ENCODE data around the gene SLC2A4RG.

SLC2A4RG gene

DNA sequence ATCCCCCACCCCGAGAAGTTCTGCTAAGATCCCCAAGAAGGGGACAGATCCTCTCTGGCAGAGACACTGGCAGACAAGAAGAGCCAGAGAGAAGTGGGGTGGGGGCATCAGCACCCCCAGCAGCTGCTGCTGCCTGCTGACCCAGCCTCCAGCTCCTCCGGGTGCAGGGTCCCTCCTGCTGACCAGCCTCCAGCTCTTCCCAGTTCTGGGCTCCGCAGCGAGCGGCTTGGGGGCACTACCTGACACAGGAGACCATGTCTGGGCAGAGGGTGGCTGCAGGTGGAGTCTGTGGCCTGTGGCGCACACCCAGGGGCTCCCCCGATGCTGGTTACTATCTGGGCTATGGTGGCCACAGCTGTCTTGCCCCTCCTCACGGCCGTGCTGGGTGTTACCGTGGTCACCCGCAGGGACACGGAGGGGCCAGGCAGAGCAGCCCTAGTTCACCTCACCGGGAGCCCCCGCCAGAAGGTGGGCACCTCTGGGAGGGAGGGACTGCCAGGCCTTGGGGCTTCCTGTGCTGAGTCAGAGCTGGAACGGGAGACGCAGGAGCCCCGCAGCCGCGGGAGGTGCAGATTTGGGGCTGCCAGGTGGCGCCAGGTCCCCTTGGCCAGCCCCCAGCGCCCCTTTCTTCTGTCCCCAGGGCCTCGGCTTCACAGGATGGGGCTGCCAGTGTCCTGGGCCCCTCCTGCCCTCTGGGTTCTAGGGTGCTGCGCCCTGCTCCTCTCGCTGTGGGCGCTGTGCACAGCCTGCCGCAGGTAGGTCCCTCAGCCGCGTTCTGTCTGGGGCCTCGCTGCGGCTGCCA lies 2.5 kb upstream of the SLC2A4RG start:
- no peaks in the 10 kb centered on the region for H3K27me3 ChIP-seq (replicated peaks)
- no peak for DNase-seq
- TF ChIP-seq, protein P1, sequence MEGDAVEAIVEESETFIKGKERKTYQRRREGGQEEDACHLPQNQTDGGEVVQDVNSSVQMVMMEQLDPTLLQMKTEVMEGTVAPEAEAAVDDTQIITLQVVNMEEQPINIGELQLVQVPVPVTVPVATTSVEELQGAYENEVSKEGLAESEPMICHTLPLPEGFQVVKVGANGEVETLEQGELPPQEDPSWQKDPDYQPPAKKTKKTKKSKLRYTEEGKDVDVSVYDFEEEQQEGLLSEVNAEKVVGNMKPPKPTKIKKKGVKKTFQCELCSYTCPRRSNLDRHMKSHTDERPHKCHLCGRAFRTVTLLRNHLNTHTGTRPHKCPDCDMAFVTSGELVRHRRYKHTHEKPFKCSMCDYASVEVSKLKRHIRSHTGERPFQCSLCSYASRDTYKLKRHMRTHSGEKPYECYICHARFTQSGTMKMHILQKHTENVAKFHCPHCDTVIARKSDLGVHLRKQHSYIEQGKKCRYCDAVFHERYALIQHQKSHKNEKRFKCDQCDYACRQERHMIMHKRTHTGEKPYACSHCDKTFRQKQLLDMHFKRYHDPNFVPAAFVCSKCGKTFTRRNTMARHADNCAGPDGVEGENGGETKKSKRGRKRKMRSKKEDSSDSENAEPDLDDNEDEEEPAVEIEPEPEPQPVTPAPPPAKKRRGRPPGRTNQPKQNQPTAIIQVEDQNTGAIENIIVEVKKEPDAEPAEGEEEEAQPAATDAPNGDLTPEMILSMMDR (IDR thresholded peaks at IDR 0.05; ENCODE audit: low read depth, low read length, missing control alignments) = no peak
- H3K27ac ChIP-seq = no peak overlapping the region
- H3K4me3 ChIP-seq (ENCODE audit: low read depth, low read length) = no peak overlapping the region
- H3K36me3 ChIP-seq (replicated peaks) = peaks cover 32% of the 10 kb centered on the region
- in situ Hi-C loops (cut with HindIII; ENCODE audit: low pct_ligation_motif_present, low sequenced_read_pairs) = no loop called here

DNA sequence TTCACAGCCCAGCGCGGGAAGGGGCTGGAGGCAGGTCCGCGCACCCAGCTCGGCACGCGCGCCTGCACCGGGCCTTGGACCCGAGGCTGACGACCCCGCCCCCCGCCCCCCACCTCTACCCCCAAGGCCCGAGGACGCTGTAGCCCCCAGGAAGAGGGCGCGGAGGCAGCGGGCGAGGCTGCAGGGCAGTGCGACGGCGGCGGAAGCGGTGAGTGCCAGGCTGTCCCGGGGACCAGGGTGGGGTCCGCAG lies 2.0 kb upstream of the SLC2A4RG start:
- in situ Hi-C loops (cut with HindIII; ENCODE audit: low pct_ligation_motif_present, low sequenced_read_pairs) = no loop called here
- no peak overlapping the region for H3K27ac ChIP-seq
- DNase-seq = no peak
- TF ChIP-seq, protein P1 (IDR thresholded peaks at IDR 0.05; ENCODE audit: low read depth, low read length, missing control alignments) = no peak
- peaks cover 36% of the 10 kb centered on the region for H3K36me3 ChIP-seq (replicated peaks)
- H3K4me3 ChIP-seq (ENCODE audit: low read depth, low read length) = no peak overlapping the region
- no peaks in the 10 kb centered on the region for H3K27me3 ChIP-seq (replicated peaks)

DNA sequence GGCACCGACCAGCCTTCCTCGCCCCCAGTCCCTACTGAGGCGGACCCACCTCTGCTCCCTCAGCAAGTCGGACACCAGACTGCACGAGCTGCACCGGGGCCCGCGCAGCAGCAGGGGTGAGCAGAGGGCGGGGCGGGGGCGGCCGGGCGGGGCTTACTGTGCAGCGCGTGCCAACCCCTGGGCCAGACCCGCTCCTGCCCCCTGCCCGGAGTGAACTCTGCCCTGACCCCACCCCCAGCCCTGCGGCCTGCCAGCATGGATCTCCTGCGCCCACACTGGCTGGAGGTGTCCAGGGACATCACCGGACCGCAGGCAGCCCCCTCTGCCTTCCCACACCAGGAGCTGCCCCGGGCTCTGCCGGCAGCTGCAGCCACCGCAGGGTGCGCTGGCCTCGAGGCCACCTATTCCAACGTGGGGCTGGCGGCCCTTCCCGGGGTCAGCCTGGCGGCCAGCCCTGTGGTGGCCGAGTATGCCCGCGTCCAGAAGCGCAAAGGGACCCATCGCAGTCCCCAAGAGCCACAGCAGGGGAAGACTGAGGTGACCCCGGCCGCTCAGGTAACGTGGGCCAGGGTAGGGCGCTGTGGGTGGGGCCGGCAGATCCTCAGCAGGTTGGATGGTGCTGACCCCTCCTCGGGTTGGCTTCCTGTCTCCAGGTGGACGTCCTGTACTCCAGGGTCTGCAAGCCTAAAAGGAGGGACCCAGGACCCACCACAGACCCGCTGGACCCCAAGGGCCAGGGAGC lies 1.5 kb upstream of the SLC2A4RG start:
- Histone ChIP-seq H3K4me3 (ENCODE audit: low read depth, low read length) (no peak overlapping the region), H3K36me3 (replicated peaks) (peaks cover 37% of the 10 kb centered on the region), H3K27ac (no peak overlapping the region), H3K27me3 (replicated peaks) (no peaks in the 10 kb centered on the region)
- in situ Hi-C loops (cut with HindIII; ENCODE audit: low pct_ligation_motif_present, low sequenced_read_pairs) = no loop called here
- no peak for DNase-seq
- TF ChIP-seq, protein P1 (IDR thresholded peaks at IDR 0.05; ENCODE audit: low read depth, low read length, missing control alignments) = no peak

DNA sequence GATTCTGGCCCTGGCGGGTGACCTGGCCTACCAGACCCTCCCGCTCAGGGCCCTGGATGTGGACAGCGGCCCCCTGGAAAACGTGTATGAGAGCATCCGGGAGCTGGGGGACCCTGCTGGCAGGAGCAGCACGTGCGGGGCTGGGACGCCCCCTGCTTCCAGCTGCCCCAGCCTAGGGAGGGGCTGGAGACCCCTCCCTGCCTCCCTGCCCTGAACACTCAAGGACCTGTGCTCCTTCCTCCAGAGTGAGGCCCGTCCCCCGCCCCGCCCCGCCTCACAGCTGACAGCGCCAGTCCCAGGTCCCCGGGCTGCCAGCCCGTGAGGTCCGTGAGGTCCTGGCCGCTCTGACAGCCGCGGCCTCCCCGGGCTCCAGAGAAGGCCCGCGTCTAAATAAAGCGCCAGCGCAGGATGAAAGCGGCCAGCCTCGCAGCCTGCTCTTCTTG lies 868 bp upstream of the SLC2A4RG start:
- in situ Hi-C loops (cut with HindIII; ENCODE audit: low pct_ligation_motif_present, low sequenced_read_pairs) = no loop called here
- no peak for DNase-seq
- no peak overlapping the region for H3K27ac ChIP-seq

DNA sequence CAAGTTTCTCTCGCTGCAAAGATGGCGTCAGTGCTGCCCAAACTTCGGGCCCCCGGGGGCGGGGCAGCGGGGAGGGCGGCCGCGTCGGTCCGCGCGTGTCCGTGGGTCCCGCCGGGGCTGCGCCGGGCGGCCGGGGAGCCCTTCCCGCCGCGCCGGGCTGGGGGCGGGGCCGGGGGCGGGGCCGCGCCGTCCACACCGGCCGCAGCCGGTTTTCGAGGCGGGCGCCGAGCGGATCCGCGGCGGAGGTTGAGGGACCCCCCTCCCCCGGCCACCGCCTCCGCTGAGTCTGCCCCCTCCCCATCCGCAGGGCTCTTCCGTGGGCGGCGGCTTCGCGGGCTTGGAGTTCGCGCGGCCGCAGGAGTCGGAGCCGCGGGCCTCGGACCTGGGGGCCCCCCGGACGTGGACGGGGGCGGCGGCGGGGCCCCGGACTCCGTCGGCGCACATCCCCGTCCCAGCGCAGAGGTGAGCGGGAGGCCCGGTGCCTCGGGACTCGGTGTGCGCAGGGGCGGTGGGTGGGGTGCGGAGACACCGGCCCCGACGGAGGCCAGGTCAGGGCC lies 572 bp downstream of the SLC2A4RG start:
- in situ Hi-C loops (cut with HindIII; ENCODE audit: low pct_ligation_motif_present, low sequenced_read_pairs) = no loop called here
- peaks cover 25% of the 10 kb centered on the region for H3K36me3 ChIP-seq (replicated peaks)
- no peaks in the 10 kb centered on the region for H3K27me3 ChIP-seq (replicated peaks)
- peak overlapping the region; percentile 55 for H3K4me3 ChIP-seq (ENCODE audit: low read depth, low read length)
- TF ChIP-seq, protein P1 (IDR thresholded peaks at IDR 0.05; ENCODE audit: low read depth, low read length, missing control alignments) = no peak
- no peak for DNase-seq
- peak overlapping the region; percentile 36 for H3K27ac ChIP-seq

More for the DNA sequence above, 868 bp upstream of the SLC2A4RG start:
- TF ChIP-seq, protein P1 (IDR thresholded peaks at IDR 0.05; ENCODE audit: low read depth, low read length, missing control alignments) = no peak
- Histone ChIP-seq H3K27me3 (replicated peaks) (no peaks in the 10 kb centered on the region), H3K4me3 (ENCODE audit: low read depth, low read length) (no peak overlapping the region), H3K36me3 (replicated peaks) (peaks cover 31% of the 10 kb centered on the region)
